ENCODE results near the gene DRD5. TPM values are rescaled to one million over a fixed set of nuclear protein-coding genes. Genes with fewer than 3 reads are reported as not detected.
"Not testable (repeated sequence)": the region's sequence is repeated elsewhere in the genome, so short reads cannot be mapped to it uniquely, and the experiment has no call there.

The DRD5 gene
- not detected for polyA plus RNA-seq

DNA sequence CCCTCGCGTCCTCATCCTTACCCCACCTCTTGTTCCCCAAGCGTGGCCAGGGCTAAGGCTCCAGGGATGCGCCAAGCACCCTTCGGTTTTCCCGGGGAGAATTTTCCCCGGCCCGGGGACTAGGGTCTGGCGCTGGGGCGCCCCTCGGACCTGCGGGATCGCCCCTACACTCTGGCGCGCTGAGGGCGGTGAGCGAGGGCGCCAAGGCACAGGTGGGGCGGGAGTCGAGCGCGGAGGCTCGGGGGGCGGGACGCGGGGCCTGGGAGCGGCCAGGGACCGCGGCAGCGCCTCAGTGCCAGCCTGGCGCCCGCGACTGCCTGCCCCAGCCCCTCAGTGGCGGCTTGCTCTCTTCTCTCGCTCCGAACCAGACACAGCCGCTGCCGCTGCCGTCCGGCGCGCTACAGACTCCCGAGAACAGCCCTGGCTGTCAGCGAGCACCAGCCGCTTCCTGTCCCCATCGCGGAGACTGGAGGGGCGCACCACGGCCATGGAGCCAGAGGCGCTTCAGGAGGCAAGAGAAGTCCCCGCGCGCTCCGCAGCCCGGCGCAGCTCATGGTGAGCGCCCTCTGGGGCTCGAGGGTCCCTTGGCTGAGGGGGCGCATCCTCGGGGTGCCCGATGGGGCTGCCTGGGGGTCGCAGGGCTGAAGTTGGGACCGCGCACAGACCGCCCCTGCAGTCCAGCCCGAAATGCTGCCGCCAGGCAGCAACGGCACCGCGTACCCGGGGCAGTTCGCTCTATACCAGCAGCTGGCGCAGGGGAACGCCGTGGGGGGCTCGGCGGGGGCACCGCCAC is at the start of gene DRD5:
Gene DRD5, plus strand, starts transcription at position 292 of the 793 bp plus-strand sequence. Its CDS starts 396 bp downstream, at position 688.
- Mint-ChIP-seq H3K9me3 (peaks cover 0 to 3% (median 0%) of the 10 kb centered on the region in 3 donors), H3K36me3 (peaks cover 1% of the 10 kb centered on the region), H3K27me3 (peaks cover 51% of the 10 kb centered on the region), H3K4me3 (no peak within 1 kb of the TSS), H3K4me1 (peaks cover 0 to 1% (median 1%) of the 10 kb centered on the region in 3 donors), H3K27ac (no peak within 1 kb of the TSS)

DNA sequence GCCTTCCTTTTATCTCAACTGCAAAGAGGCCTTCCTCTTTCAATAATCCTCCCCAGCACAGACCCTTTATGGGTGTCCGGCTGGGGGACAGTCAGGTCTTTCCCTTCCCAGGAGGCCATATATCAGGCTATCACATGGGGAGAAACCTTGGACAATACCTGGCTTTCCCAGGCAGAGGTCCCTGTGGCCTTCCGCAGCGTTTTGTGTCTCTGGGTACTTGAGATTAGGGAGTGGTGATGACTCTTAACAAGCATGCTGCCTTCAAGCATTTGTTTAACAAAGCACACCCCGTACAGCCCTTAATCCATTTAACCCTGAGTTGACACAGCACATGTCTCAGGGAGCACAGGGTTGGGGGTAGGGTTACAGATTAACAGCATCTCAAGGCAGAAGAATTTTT is 49.2 kb upstream of the DRD5 start:
- not testable (repeated sequence) for H3K27ac Mint-ChIP-seq, H3K4me3 Mint-ChIP-seq, H3K36me3 Mint-ChIP-seq, H3K27me3 Mint-ChIP-seq, H3K9me3 Mint-ChIP-seq, H3K4me1 Mint-ChIP-seq

DNA sequence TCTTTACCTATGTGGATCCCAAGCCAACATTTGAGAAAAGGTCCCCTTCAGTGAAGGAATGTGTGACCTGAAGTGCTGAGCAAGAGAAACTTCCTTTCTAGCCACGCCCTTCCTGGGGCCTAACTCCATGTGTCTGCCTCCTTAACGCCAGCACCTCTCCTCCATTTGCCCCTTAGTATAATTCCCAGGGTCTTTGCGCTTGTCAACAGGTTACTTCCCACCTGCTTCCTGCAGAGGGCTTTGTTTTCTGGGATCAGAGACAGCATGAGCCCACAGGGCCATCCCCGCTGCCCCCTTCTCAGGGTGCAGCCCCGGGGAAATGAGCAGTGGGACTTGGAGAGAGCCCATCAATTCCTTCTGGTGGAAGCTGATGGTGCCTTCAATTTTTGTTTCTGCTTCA is 45.9 kb upstream of the DRD5 start:
- Mint-ChIP-seq H3K36me3 (no peaks in the 10 kb centered on the region), H3K9me3 (peaks cover 0 to 5% (median 0%) of the 10 kb centered on the region in 3 donors), H3K27ac (no peak overlapping the region), H3K27me3 (peaks cover 5% of the 10 kb centered on the region), H3K4me3 (no peak overlapping the region), H3K4me1 (peaks cover 0 to 1% (median 0%) of the 10 kb centered on the region in 3 donors)

DNA sequence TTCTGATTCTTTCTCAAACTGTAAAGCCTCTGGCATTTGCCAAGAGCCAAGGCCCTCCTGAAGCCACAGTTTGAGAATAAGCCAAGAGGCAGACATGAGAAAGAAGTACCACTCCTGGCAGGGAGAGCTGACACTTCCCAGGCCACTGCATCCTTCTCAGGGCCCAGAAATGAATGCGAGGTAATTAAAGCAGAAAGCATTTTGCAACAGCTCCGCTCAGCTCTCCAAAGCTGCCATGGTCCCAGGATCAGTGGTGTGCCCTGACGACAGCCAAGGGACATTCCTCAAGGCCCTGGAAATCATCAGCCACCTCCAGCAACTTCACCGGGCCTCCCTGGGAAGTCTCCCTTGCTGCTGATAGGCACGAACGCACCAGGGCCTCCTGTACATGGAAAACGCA is 44.2 kb upstream of the DRD5 start:
- not testable (repeated sequence) for H3K9me3 Mint-ChIP-seq, H3K27ac Mint-ChIP-seq, H3K4me3 Mint-ChIP-seq, H3K36me3 Mint-ChIP-seq, H3K27me3 Mint-ChIP-seq, H3K4me1 Mint-ChIP-seq

DNA sequence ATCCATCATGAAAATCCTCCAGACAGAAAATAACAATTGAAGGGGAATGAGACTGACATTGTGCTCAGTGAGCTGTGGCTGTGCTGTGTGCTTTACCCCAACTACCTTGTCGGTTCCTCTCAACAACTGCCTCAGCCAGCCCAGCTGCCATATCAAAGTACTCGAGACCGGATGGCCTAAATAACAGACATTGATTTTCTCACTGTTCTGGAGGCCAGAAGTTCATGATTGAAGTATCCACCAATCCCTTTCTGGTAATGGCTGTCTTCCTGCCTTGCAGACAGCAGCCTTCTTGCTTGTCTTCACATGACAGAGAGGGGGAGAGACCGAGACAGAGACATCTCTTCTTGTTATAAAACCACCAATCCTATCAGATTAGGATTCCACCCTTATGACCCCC is 37.6 kb upstream of the DRD5 start:
- not testable (repeated sequence) for H3K4me1 Mint-ChIP-seq, H3K4me3 Mint-ChIP-seq, H3K36me3 Mint-ChIP-seq, H3K27ac Mint-ChIP-seq, H3K27me3 Mint-ChIP-seq, H3K9me3 Mint-ChIP-seq

DNA sequence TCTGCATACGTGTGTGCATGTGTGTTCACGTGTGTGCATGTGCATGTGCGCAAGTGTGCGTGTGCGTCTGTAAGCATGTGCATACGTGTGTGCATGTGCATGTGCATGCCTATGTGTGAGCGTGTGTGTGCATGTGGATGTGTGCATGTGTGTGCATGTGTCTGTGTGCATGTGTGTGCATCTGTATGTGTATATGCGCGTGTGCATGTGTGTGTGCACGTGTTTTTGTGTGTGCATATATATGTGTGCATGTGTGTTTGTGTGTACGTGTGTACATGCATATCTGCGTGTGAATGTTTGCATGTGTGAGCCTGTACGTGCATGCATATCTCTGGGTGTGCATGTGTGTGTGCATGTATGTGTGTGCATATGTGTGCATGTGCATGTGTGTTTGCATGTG is 35.7 kb upstream of the DRD5 start:
- Mint-ChIP-seq H3K27me3 (peaks cover 5% of the 10 kb centered on the region), H3K9me3 (peaks cover 0 to 3% (median 0%) of the 10 kb centered on the region in 3 donors), H3K27ac (peak overlapping the region in 1 of 3 donors; percentile 21), H3K36me3 (no peaks in the 10 kb centered on the region), H3K4me1 (peaks cover 0 to 2% (median 0%) of the 10 kb centered on the region in 3 donors), H3K4me3 (no peak overlapping the region)

DNA sequence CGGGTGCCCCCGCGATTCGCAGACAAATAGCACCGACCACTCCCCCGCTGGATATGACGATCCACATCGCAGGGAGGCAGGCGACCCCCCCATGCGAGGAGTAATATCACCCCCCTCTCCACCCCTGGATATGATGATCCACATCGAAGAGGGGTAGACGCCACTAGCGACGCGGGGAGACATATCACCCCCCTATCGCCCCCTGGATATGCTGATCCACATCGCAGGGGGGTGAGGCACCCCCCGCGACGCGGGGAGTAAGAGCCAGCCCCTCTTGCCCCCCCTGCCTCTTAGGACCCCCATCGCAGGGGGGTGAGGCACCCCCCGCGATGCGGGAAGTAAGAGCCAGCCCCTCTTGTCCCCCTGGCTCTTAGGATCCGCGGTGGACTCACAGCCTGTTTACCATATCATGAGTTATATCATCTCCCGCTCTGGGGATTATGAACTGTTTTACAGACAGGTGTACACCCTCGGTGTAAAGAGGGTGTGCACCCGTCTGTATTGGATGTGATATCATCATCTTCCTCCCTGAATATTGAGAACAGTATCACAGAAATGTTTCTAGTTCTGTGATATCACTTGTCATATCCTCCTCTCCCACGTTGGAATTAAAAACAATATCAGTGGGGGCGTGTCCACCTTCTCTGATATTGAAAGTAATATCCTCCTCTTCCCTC is 22.7 kb upstream of the DRD5 start:
- no peak overlapping the region for H3K27ac Mint-ChIP-seq
- H3K27me3 Mint-ChIP-seq = peaks cover 5% of the 10 kb centered on the region
- no peaks in the 10 kb centered on the region for H3K9me3 Mint-ChIP-seq
- no peak overlapping the region for H3K4me3 Mint-ChIP-seq
- H3K36me3 Mint-ChIP-seq = no peaks in the 10 kb centered on the region
- H3K4me1 Mint-ChIP-seq = no peaks in the 10 kb centered on the region

DNA sequence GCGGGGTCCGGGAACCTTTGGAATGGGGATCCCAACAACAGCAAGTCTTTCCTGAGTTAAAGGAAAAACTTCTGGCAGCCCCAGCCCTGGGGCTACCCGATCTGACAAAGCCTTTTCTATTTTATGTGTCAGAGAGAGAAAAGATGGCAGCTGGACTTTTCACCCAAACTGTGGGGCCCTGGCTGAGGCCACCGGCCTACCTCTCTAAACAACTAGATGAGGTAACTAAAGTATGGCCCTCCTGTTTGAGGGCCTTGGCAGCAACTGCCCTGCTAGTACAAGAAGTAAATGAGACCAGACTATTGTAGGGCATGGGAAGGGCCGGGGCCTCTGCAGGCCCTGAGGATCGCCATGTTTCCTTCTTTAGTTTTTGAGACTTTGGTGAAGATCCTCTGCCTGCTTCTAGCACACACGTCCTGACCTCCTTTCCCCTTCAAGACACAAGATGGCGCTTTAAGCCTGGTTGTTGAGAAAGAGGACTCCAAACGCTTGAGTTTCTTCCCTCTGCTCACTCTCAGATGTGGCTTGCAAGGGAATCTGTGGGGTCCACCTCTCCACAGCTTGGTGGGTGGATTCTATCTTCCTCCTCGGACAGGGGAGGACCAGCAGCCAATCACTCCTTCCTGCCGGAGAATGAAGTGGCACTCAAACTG is 18.5 kb upstream of the DRD5 start:
- Mint-ChIP-seq H3K9me3 (no peaks in the 10 kb centered on the region), H3K27me3 (peaks cover 7% of the 10 kb centered on the region), H3K36me3 (no peaks in the 10 kb centered on the region), H3K4me1 (peaks cover 0 to 1% (median 0%) of the 10 kb centered on the region in 3 donors), H3K4me3 (no peak overlapping the region), H3K27ac (no peak overlapping the region)

DNA sequence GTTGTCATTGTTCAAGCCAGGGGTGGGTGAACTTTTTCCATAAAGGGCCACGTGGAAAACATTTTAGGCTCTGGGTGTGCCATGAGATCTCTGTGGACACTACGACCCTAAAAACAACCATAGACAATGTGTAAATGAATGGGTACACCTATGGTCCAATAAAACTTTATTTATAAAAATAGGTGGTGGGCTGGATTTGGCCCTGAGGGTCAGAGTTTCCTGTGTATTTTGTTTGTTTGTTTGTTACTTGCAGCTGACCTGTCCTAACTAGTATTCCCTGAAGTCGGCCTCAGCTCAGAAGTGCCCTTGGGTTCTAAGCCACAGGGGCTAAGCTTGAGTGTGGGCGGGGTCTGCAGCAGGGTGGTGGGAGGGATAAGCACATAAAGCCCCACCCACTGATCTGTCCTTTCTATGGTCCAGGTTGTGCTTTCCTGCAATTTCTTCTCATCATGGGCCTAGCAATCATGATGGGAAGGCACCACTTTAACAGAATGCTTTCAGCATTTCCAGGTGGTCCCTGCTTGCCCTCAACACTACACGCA is 17.2 kb upstream of the DRD5 start:
- Mint-ChIP-seq H3K4me1 (peaks cover 0 to 2% (median 1%) of the 10 kb centered on the region in 3 donors), H3K36me3 (no peaks in the 10 kb centered on the region), H3K27ac (no peak overlapping the region), H3K27me3 (peaks cover 8% of the 10 kb centered on the region), H3K9me3 (no peaks in the 10 kb centered on the region), H3K4me3 (no peak overlapping the region)

DNA sequence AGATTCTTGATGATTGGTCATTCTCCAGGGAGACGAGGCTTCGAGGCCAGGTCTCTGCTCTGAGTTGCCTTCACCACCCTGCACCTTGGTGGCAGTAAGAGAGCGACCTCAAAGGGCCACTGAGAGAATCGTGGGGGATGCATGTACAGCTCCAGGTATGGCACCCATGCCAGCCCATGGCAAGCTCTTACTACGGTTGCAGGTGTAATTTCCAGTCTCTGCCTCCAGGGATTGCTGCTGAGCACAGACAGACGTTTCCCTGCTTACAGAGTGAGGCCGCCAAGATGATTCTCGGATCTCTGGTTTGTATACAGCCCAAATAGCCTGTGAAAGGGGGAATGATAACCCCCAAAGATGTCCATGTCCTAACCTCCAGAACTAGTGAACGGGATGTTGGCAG is 16.3 kb upstream of the DRD5 start:
- Mint-ChIP-seq H3K27ac (no peak overlapping the region), H3K27me3 (peaks cover 7% of the 10 kb centered on the region), H3K4me3 (no peak overlapping the region), H3K4me1 (peaks cover 0 to 2% (median 1%) of the 10 kb centered on the region in 3 donors), H3K36me3 (no peaks in the 10 kb centered on the region), H3K9me3 (no peaks in the 10 kb centered on the region)

DNA sequence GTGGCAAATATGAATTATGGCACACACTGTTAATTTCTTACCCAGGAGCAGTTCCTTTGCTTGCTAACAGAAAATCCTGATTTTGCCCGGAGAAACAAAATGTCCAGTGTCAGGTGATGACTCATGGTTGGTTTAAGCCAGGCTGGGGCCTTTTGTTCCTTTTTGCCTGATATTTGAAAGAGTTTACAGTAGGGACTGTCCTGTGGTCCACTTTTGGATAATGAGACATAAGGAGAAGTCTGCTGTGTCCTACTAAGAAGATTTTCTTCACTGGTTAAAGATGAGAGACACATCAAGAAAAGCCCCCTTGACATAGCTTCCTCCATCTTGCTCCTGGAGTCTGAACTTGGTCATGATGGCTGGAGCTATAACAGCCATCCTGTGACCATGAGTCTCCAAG is 12.1 kb upstream of the DRD5 start:
- H3K36me3 Mint-ChIP-seq = no peaks in the 10 kb centered on the region
- no peak overlapping the region for H3K4me3 Mint-ChIP-seq
- H3K27me3 Mint-ChIP-seq = peaks cover 9% of the 10 kb centered on the region
- no peaks in the 10 kb centered on the region for H3K9me3 Mint-ChIP-seq
- H3K27ac Mint-ChIP-seq = no peak overlapping the region
- H3K4me1 Mint-ChIP-seq = peaks cover 0 to 2% (median 1%) of the 10 kb centered on the region in 3 donors

DNA sequence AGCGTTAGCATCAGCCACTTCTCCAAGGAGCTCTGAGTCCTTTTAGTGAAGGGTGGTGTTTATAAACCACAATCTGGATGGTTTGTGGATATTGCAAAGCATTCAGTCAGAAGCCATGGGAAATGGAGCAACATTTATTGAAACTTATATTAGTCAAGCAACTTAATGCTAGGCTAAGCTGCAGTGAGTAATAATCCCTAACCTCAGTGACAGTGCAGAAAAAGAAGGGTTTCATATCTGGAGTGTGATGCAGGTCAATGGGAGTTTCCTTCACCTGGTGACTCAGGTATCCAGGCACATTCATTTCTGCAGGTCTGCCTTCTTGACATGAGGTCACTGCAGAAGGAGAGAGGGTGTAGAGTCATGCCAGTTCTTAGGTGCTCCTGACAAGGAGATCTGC is 10.4 kb upstream of the DRD5 start:
- peaks cover 0 to 2% (median 1%) of the 10 kb centered on the region in 3 donors for H3K4me1 Mint-ChIP-seq
- peaks cover 11% of the 10 kb centered on the region for H3K27me3 Mint-ChIP-seq
- H3K9me3 Mint-ChIP-seq = no peaks in the 10 kb centered on the region
- H3K4me3 Mint-ChIP-seq = no peak overlapping the region
- H3K36me3 Mint-ChIP-seq = no peaks in the 10 kb centered on the region
- no peak overlapping the region for H3K27ac Mint-ChIP-seq

DNA sequence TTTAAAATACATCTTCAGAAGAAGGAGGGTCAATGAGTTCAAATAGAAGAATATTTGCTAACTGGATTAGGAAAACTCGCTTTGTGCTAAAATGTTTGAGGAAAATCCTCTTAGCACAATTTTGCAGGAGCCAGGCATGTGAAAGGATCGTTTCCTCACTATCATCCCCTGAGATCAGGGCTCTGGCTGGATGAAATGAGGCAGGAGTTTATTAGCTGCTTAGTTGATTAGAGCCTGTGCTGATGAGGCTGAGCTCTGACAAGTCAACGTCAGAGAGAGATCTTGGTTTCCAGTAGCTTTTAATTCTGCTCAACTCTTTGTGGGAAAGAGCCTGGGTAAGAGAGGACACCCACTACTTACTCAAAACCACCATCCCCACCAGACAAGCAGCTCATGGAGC is 8.0 kb upstream of the DRD5 start:
- Mint-ChIP-seq H3K27ac (no peak overlapping the region), H3K4me3 (no peak overlapping the region), H3K9me3 (peaks cover 0 to 3% (median 0%) of the 10 kb centered on the region in 3 donors), H3K4me1 (peaks cover 0 to 3% (median 0%) of the 10 kb centered on the region in 3 donors), H3K36me3 (no peaks in the 10 kb centered on the region), H3K27me3 (peaks cover 21% of the 10 kb centered on the region)

DNA sequence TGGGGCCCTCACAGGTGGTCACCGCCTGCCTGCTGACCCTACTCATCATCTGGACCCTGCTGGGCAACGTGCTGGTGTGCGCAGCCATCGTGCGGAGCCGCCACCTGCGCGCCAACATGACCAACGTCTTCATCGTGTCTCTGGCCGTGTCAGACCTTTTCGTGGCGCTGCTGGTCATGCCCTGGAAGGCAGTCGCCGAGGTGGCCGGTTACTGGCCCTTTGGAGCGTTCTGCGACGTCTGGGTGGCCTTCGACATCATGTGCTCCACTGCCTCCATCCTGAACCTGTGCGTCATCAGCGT is 652 bp downstream of the DRD5 start:
- Mint-ChIP-seq H3K27me3 (peaks cover 48% of the 10 kb centered on the region), H3K36me3 (peaks cover 1% of the 10 kb centered on the region), H3K4me1 (peaks cover 0 to 1% (median 1%) of the 10 kb centered on the region in 3 donors), H3K27ac (no peak overlapping the region), H3K4me3 (no peak overlapping the region), H3K9me3 (no peaks in the 10 kb centered on the region)

DNA sequence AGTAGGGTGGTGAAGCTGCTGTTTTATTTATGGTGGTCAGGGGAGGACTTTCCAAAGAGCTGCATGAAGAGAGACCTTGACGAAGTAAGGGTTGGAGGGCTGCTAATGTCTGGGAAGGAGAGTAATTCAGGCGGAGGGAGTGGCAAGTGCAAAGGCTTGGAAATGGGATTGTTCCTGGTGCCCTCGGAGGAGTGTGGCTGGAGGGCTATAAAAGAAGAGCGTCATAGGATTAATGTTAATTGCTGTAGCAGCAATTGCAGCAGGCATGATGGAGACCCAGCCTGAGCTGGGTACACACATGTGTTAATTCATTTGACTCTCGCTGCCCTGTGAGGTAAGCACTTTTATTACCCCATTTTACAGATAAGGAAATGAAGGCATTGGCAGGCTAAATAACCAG is 4.5 kb downstream of the DRD5 start:
- H3K9me3 Mint-ChIP-seq, H3K4me3 Mint-ChIP-seq, H3K27ac Mint-ChIP-seq, H3K36me3 Mint-ChIP-seq, H3K4me1 Mint-ChIP-seq: not testable (repeated sequence)
- peaks cover 21% of the 10 kb centered on the region for H3K27me3 Mint-ChIP-seq

Data from IgD-negative memory B cell (primary cell).